Ectodermal cell (in vitro differentiated cells): Measurements from ENCODE around the gene SPG7.

Experiments
- H3K27ac ChIP-seq: 2 replicates; pipeline ENCODE4 v1.7.0; 2013; ENCODE audit warnings: mild to moderate bottlenecking, low read depth, low read length; ENCODE audit not compliant: insufficient read depth, poor library complexity, severe bottlenecking
- H3K27me3 ChIP-seq: 2 replicates; pipeline ENCODE4 v1.7.0; 2013; ENCODE audit warnings: mild to moderate bottlenecking, low read length; ENCODE audit not compliant: insufficient read depth, control insufficient read depth, poor library complexity, severe bottlenecking
- H3K36me3 ChIP-seq: one replicate; pipeline ENCODE4 v1.7.0; 2013; ENCODE audit warnings: low read length; ENCODE audit not compliant: control insufficient read depth, insufficient read depth
- H3K4me1 ChIP-seq: one replicate; pipeline ENCODE4 v1.7.0; 2013; ENCODE audit warnings: low read length; ENCODE audit not compliant: control insufficient read depth, insufficient read depth
- H3K4me3 ChIP-seq: 2 replicates; pipeline ENCODE4 v1.7.0; 2013; ENCODE audit warnings: low read depth, low read length, control low read depth; ENCODE audit not compliant: insufficient read depth
- H3K9me3 ChIP-seq: 2 replicates; pipeline ENCODE4 v1.7.0; 2013; ENCODE audit warnings: mild to moderate bottlenecking, low read length, moderate library complexity; ENCODE audit not compliant: control insufficient read depth
- WGBS, 2 experiments: methylation state at CpG; one replicate each; pipeline ENCODE4 v1.1.7; 2013; ENCODE audit warnings: missing lambda C conversion rate in 2 of 2; 5-methylcytosine and 5-hydroxymethylcytosine counted together

SPG7 gene

DNA sequence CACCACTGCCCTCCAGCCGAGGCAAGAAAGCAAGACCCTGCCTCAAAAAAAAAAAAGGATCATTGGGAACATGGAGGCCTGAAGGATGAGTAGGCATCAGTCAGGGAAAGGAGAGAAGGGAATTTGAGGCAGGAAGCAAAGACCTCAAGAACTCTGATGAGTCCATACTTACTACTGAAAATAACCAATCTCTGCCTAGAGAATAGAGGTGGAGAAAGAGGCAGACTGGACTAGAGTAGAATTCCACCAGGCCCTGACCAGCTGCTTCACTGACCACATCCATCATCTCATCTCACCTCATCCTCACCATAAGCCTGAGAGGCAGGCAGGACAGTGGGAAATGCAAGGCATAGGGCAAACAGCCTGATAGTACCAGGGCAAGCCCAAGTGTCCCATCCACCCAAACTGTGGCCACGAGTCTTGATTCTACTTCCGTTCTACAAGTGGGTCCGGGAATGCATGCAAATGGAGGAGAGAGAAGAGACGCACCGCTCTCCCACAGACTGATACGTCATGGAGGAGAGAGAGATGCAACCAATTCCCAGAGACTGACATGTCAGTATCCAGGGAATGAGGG, 35.0 kb upstream of the SPG7 start:
- Histone ChIP-seq H3K36me3 (no peaks in the 10 kb centered on the region), H3K9me3 (no peaks in the 10 kb centered on the region), H3K4me3 (no peak overlapping the region), H3K27ac (no peak overlapping the region), H3K27me3 (no peaks in the 10 kb centered on the region), H3K4me1 (no peaks in the 10 kb centered on the region)
- 96 to 97% methylated on average over 7 of the region's 7 CpGs for WGBS, 2 experiments

DNA sequence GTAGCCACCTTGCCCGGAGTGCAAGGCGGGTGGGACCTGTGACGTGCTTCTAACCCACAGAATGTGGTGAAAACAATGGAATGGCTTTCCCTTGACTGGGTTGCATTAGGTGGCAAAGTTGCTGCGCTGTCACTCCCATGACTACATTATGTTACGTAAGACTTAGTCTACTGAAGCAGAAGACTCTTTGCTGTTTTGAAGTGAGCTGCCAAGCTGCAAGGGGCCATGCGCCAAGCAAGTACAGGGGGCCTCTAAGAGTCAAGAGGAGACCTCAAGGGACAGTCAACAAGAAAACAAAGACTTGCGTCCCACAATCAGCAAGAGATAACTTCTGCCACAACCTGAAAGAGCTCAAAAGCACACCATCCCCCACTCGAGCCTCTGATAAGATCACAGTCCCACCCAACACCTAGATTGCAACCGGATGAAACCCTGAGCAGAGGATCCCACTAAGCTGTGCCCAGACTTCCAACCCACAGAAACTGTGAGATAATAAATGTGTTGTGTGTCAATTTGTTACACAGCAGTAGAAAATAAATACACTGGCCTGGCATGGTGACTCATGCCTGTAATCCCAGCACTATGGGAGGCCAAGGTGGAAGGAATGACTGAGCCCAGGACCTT, 34.3 kb upstream of the SPG7 start:
- H3K27ac ChIP-seq = no peak overlapping the region
- no peaks in the 10 kb centered on the region for H3K4me1 ChIP-seq
- WGBS, 2 experiments = 88 to 89% methylated on average over 9 of the region's 9 CpGs

DNA sequence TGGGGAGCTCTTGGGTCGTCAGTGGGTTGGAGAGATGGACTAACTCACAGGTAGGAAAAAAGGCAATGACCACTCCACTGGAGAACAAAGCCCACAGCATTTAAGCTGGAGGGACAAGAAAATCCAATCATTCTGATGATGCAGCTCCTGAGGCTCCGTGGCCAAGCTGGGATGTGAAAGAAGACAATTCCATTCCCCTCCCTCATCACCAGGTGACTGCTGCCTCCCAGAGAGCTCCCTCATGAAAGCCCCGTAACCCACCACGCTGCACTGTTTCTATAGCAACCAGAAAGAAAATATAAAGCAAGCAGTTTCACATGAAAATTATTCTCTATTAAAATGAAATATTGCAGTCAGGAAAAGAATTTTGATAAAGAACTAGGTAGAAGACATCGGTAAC, 33.1 kb upstream of the SPG7 start:
- no peaks in the 10 kb centered on the region for H3K36me3 ChIP-seq
- H3K4me3 ChIP-seq = no peak overlapping the region
- no peaks in the 10 kb centered on the region for H3K27me3 ChIP-seq
- H3K27ac ChIP-seq = no peak overlapping the region
- no peaks in the 10 kb centered on the region for H3K4me1 ChIP-seq
- 59 to 63% methylated on average over 5 of the region's 5 CpGs for WGBS, 2 experiments
- no peaks in the 10 kb centered on the region for H3K9me3 ChIP-seq

More for the DNA sequence above, 34.3 kb upstream of the SPG7 start:
- H3K4me3 ChIP-seq = no peak overlapping the region
- no peaks in the 10 kb centered on the region for H3K36me3 ChIP-seq
- H3K9me3 ChIP-seq = no peaks in the 10 kb centered on the region
- H3K27me3 ChIP-seq = no peaks in the 10 kb centered on the region

DNA sequence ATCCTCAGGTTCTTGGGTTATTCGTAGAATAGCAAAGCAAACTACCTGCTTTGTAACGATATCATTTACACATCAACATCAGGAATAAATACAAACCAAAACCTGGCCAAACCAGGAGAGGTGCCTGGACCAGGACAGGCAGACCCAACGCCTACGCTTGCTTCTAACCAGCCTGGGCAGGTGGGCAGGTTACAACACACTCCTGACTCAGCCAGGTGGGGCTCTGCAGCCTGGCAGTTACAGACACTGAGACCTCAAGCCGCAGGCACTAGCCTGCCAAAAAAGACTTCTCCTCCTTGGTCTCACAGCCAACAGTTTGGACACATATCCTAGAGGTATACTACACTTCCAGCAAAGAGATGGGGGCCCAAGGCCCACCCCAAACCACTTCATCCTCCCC, 31.8 kb upstream of the SPG7 start:
- WGBS, 2 experiments = 92 to 97% methylated on average over 5 of the region's 5 CpGs

DNA sequence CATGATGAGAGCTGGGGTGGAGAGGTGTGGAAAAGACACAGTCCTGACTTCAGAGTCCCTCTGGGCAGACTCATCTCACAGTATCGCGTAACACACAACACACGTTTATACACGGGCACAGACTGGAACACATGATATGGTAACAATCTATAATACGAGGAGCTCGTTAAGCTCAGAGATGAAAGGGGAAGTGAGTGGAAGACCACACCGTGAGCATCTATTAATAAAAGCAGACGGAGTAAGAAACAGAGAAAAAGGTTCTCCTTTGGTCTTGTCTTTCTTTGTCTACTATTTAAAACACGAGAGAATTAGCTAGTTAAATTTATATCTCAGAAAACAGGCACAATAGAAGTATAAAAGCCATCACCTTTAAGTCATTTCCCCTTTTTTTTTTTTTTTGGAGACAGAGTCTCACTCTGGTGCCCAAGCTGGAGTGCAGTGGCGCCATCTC, 31.4 kb upstream of the SPG7 start:
- peak overlapping the region; percentile 26 for H3K27ac ChIP-seq
- H3K4me1 ChIP-seq = peaks cover 8% of the 10 kb centered on the region
- 94 to 95% methylated on average over 10 of the region's 10 CpGs for WGBS, 2 experiments

More for the DNA sequence above, 31.8 kb upstream of the SPG7 start:
- Histone ChIP-seq H3K9me3 (no peaks in the 10 kb centered on the region), H3K36me3 (no peaks in the 10 kb centered on the region), H3K27ac (peak overlapping the region; percentile 26), H3K27me3 (no peaks in the 10 kb centered on the region), H3K4me1 (peaks cover 3% of the 10 kb centered on the region), H3K4me3 (no peak overlapping the region)

DNA sequence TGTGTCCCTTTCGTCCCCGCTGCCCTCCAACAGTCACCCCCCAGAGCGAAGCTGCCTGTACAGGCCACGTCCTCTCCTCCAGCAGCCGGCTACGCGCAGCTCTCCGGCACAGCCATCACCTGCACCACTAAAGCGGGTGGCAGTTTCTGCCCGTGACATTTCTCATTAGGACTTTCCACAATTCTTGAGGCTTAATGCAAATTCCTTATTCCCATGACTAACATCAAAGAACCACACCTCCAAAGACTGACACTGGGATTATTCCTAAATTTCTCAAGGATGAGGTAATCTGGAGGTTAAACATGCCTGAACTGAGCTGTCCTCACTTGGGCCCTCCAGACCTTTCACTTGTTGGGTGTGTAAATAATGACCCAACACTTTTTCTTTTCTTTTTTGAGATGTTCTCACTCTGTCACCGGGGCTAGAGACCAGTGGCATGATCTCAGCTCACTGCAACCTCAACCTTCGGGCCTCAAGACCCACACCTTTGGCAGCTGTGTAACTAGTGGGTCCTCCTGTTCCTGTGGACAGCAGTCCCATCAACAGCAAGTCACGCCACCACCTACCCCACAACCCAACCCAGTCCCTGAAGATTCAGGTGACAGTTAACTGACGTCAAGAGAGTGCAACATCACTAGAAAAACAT, 29.5 kb upstream of the SPG7 start:
- no peak overlapping the region for H3K27ac ChIP-seq
- no peak overlapping the region for H3K4me3 ChIP-seq
- no peaks in the 10 kb centered on the region for H3K36me3 ChIP-seq
- peaks cover 19% of the 10 kb centered on the region for H3K4me1 ChIP-seq
- 91 to 94% methylated on average over 14 of the region's 14 CpGs for WGBS, 2 experiments
- no peaks in the 10 kb centered on the region for H3K9me3 ChIP-seq
- H3K27me3 ChIP-seq = no peaks in the 10 kb centered on the region

More for the DNA sequence above, 31.4 kb upstream of the SPG7 start:
- Histone ChIP-seq H3K4me3 (no peak overlapping the region), H3K27me3 (no peaks in the 10 kb centered on the region), H3K9me3 (no peaks in the 10 kb centered on the region), H3K36me3 (no peaks in the 10 kb centered on the region)

DNA sequence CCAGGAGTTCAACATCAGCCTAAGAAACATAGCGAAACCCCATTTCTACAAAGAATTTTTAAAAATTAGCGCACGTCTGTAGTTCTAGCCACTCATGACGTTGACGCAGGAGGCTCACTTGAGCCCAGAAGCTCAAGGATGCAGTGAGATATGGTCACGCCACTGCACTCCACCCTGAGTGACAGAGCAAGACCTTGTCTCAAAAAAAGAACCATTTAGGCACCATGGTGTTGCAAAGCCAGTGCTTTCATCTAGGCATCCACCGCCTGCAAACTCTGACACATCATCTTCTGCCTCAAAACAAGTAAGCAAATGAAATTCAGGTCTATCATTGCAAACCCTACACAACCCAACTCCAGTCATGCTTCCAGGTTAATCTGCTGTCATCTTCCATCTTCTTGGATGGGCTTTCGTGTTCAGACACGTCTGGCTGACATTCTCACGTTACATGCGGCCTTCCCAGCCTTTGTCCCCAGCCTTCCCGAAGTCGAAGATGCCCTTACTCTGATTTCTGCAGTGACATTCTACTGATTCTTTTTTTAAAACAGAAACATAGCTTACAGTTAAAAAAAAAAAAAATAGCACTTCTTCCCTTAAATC, 26.7 kb upstream of the SPG7 start:
- peaks cover 36% of the 10 kb centered on the region for H3K4me1 ChIP-seq
- no peaks in the 10 kb centered on the region for H3K36me3 ChIP-seq
- 87 to 92% methylated on average over 13 of the region's 13 CpGs for WGBS, 2 experiments
- no peaks in the 10 kb centered on the region for H3K9me3 ChIP-seq
- H3K27ac ChIP-seq = no peak overlapping the region
- H3K4me3 ChIP-seq = no peak overlapping the region
- no peaks in the 10 kb centered on the region for H3K27me3 ChIP-seq

DNA sequence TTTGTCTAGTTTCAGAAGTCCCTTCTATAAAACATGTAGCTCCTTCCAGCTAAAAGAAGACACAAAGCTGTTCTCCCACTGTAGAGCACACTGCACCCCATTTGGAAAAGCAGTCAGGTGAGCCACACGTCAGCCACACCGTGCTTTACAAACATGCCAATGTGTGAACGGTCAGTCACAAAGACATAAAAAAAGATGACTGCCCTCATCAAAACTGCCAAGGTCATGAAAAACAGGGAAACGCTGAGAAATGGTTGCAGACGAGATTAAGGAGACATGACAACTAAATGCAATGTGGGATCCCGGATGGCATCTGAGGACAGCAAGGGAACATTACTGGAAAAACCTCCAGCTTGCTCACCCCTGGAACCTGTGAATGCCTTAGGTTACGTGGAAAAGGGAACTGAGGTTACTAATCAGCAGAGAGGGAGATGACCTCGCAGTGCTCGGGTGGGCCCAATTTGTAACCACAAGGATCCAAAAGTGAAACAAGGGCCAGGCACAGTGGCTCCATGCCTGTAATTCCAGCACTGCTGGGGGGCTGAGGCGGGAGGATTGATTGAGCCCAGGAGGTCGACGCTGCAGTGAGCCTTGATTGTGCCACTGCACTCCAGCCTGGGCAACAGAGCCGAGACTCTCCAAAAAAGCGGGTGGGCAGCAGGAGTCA, 25.9 kb upstream of the SPG7 start:
- Histone ChIP-seq H3K27ac (no peak overlapping the region), H3K4me1 (peaks cover 37% of the 10 kb centered on the region), H3K9me3 (no peaks in the 10 kb centered on the region), H3K36me3 (no peaks in the 10 kb centered on the region), H3K4me3 (no peak overlapping the region), H3K27me3 (no peaks in the 10 kb centered on the region)
- 79 to 80% methylated on average over 14 of the region's 14 CpGs for WGBS, 2 experiments

DNA sequence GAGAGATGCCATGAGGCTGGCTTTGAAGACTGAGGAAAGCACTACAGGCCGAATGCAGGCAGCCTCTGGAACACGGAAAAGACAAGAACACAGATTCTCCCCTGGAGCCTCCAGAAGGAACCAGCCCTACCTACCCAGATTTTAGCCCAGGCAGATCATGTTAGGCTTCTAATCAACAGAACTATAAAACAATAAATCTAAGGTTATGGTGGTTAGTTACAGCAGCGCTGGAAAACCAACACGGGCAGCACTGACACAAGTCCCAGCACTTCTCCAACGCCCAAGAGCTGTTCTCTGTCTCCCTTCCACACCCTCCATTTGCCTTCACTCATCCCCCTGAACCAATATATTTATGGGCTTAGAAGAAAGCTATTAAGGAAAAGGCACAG, 25.4 kb upstream of the SPG7 start:
- Histone ChIP-seq H3K27me3 (no peaks in the 10 kb centered on the region), H3K9me3 (no peaks in the 10 kb centered on the region), H3K4me1 (peaks cover 39% of the 10 kb centered on the region), H3K27ac (no peak overlapping the region), H3K4me3 (no peak overlapping the region), H3K36me3 (no peaks in the 10 kb centered on the region)
- WGBS, 2 experiments = 92 to 93% methylated on average over 4 to 5 of the region's 5 CpGs

DNA sequence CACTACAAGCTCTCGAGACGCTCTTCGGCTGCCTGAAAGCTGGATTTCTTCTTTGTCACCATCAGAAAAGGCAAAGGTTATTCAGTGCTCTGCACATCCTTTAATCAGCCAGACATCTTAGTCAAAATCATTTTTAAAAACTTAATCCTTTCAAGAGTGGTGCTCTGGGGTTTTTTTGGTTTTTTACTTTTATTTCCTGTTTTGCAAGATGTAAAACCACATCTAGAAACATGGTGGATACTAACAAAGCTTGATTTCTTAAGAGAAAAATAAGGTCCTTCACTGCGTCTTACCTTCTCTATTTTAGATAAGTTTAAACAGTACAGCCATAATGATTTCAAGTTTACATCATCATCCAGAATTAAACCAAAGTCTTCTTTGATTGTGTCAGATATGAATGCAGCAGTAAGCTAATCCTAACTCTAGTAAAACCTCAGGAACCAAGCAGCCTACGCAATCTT, 24.1 kb upstream of the SPG7 start:
- no peaks in the 10 kb centered on the region for H3K36me3 ChIP-seq
- WGBS, 2 experiments = 92 to 93% methylated on average over 5 of the region's 5 CpGs
- H3K27ac ChIP-seq = no peak overlapping the region
- H3K9me3 ChIP-seq = no peaks in the 10 kb centered on the region
- H3K27me3 ChIP-seq = no peaks in the 10 kb centered on the region
- peaks cover 45% of the 10 kb centered on the region for H3K4me1 ChIP-seq
- H3K4me3 ChIP-seq = no peak overlapping the region
